ENCODE measurements around the gene ROBO1.

- TF ChIP-seq CTCF (IDR thresholded peaks at IDR 0.05): no peak
- TF ChIP-seq EZH2 (IDR thresholded peaks at IDR 0.05): no peak
- TF ChIP-seq EZH2phosphoT487 (IDR thresholded peaks at IDR 0.05): no peak
These were observed 1134.8 kb downstream of the ROBO1 start for GRCh38 chr3:78632925-78633553.
